Stimulated activated CD4-positive, alpha-beta T cell treated with anti-CD3 and anti-CD28 coated beads, Interleukin-4, amount 100 ng/mL, for 48 hours (primary cell): Measurements from ENCODE around the gene CTPS2.
"Not testable (repeated sequence)": the region's sequence is repeated elsewhere in the genome, so short reads cannot be mapped to it uniquely, and the experiment has no call there.

ENCODE experiments used
- DNase-seq, 2 donors: peaks; one replicate each; pipeline ENCODE4 v3.0.0-alpha.2; 2020; ENCODE audit warnings: low read depth in 2 of 2

CTPS2 gene

GRCh38 chrX:16603822-16604221, 108.6 kb downstream of the CTPS2 start:
- no peak for DNase-seq

GRCh38 chrX:16603235-16603634, 109.2 kb downstream of the CTPS2 start:
- not testable (repeated sequence) for DNase-seq

GRCh38 chrX:16601885-16602284, 110.6 kb downstream of the CTPS2 start:
- DNase-seq, result no peak

GRCh38 chrX:16594490-16594889, 118.0 kb downstream of the CTPS2 start:
- no peak for DNase-seq

- DNase-seq, result no peak
Observed at GRCh38 chrX:16593801-16594200, 118.7 kb downstream of the CTPS2 start.

- DNase-seq, result no peak
Observed at GRCh38 chrX:16592194-16592770, 120.2 kb downstream of the CTPS2 start.

GRCh38 chrX:16589826-16590225, 122.6 kb downstream of the CTPS2 start:
- DNase-seq, result no peak

- DNase-seq, result no peak
Observed at GRCh38 chrX:16589211-16589610, 123.3 kb downstream of the CTPS2 start.

GRCh38 chrX:16588266-16588665, 124.2 kb downstream of the CTPS2 start:
- no peak for DNase-seq

- DNase-seq, result no peak
Observed at GRCh38 chrX:16587836-16588235, 124.6 kb downstream of the CTPS2 start.

GRCh38 chrX:16586377-16587112, 125.9 kb downstream of the CTPS2 start:
- no peak for DNase-seq

GRCh38 chrX:16585486-16586376, 126.7 kb downstream of the CTPS2 start:
- no peak for DNase-seq

- DNase-seq, result not testable (repeated sequence)
Observed at GRCh38 chrX:16580004-16580797, 132.3 kb downstream of the CTPS2 start.

GRCh38 chrX:16579517-16579916, 133.0 kb downstream of the CTPS2 start:
- no peak for DNase-seq

- no peak for DNase-seq
Observed at GRCh38 chrX:16578218-16578617, 134.3 kb downstream of the CTPS2 start.

- no peak for DNase-seq
Observed at GRCh38 chrX:16577483-16578029, 134.9 kb downstream of the CTPS2 start.

GRCh38 chrX:16575388-16575787, 137.1 kb downstream of the CTPS2 start:
- not testable (repeated sequence) for DNase-seq

- DNase-seq, result no peak
Observed at GRCh38 chrX:16573781-16574180, 138.7 kb downstream of the CTPS2 start.

- DNase-seq, result no peak
Observed at GRCh38 chrX:16567681-16568080, 144.8 kb downstream of the CTPS2 start.

GRCh38 chrX:16566571-16566970, 145.9 kb downstream of the CTPS2 start:
- DNase-seq, result no peak

- no peak for DNase-seq
Observed at GRCh38 chrX:16560173-16560572, 152.3 kb downstream of the CTPS2 start.
